ENCODE results near the gene HRAS.

- TF ChIP-seq CTCF (IDR thresholded peaks at IDR 0.05) (no peak), EP300 (IDR thresholded peaks at IDR 0.05) (no peak)
Measured at GRCh38 chr11:502288-503178, 32.8 kb downstream of the HRAS start.

Measured in stomach (tissue), 4 donors.